GM12801 (cell line): ENCODE data around the gene GLT8D1.

Experiments
- CTCF ChIP-seq: IDR thresholded peaks from one replicate; pipeline ENCODE4 v1.5.1; 2011; ENCODE audit warnings: control low read depth; ENCODE audit not compliant: insufficient read length; ENCODE audit errors: extremely low read depth

The GLT8D1 gene

GRCh38 chr3:52694528-52695189 is 10.9 kb downstream of the GLT8D1 start:
- no peak for TF ChIP-seq CTCF

DNA sequence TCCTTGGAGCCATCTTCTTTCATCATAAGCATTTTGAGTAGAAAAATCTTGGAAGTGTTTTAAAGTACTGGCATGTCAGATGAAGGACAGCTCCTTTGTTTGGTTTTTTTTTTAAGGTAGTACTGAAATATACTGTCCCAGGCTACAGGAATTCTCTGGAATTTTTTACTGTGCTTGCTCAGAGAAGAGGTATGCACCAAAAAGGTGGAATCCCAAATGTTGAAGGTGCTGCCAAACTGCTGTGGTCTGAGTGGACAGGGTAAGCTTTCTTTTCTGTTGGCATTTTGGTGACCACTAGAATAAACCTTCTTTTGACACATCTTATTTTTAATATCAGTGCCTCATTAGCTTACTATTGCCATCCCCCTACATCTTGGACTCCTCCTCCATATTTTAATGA is 12.5 kb downstream of the GLT8D1 start:
- no peak for TF ChIP-seq CTCF

GRCh38 chr3:52690560-52690959 is 15.0 kb downstream of the GLT8D1 start:
- TF ChIP-seq CTCF, result no peak

GRCh38 chr3:52689151-52689550 is 16.4 kb downstream of the GLT8D1 start:
- TF ChIP-seq CTCF, result no peak

- no peak for TF ChIP-seq CTCF
Measured at GRCh38 chr3:52688266-52688665, 17.3 kb downstream of the GLT8D1 start.

GRCh38 chr3:52685709-52686691 is 19.6 kb downstream of the GLT8D1 start, which contains the start of the genes GNL3 and PBRM1:
Gene GNL3 (plus strand): TSS chr3:52686032. CDS start chr3:52686093, 61 bp downstream.
Gene PBRM1 (minus strand): TSS chr3:52685913.
- TF ChIP-seq CTCF, result no peak

DNA sequence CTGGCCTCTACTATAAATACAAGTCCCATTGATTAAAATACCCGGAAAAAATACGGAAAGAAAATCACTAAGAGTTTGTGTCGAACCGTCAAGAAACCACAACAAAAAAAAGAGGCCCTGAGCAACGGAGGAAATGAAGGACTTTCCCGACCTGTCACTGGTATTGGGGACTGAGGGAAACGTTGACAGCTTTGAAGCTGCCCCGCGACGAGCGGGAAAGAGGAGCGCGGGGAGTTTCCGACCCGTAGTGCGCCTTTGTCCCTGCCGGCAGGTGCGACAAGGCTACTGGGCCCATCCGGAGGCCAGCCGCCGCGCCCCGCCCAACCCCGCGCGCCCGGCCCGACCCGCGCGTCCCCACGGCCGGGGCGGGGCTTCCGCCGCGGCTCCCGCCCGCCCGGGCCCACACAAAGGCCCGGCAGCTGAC is 20.3 kb downstream of the GLT8D1 start:
- no peak for TF ChIP-seq CTCF
